ENCODE data around the gene NUMA1.

Gene NUMA1

GRCh38 chr11:72061739-72062396 lies 18.5 kb downstream of the NUMA1 start:
- DNase-seq (ENCODE audit: low read depth) = no peak

GRCh38 chr11:72058416-72059034 lies 21.8 kb downstream of the NUMA1 start:
- DNase-seq (ENCODE audit: low read depth) = no peak

GRCh38 chr11:72048766-72049460 lies 31.4 kb downstream of the NUMA1 start:
- DNase-seq (ENCODE audit: low read depth) = no peak

GRCh38 chr11:72045849-72046248 lies 34.5 kb downstream of the NUMA1 start:
- DNase-seq (ENCODE audit: low read depth) = no peak

GRCh38 chr11:72042064-72042745 lies 38.1 kb downstream of the NUMA1 start:
- DNase-seq (ENCODE audit: low read depth) = no peak

- peak; percentile 47 for DNase-seq (ENCODE audit: low read depth)
Measured at GRCh38 chr11:72041364-72042063, 38.8 kb downstream of the NUMA1 start.

GRCh38 chr11:72040491-72041363 lies 39.6 kb downstream of the NUMA1 start:
- DNase-seq (ENCODE audit: low read depth) = peak; percentile 93

GRCh38 chr11:72039856-72040401 lies 40.4 kb downstream of the NUMA1 start:
- no peak for DNase-seq (ENCODE audit: low read depth)

- DNase-seq (ENCODE audit: low read depth) = no peak
Measured at GRCh38 chr11:72039031-72039855, 41.1 kb downstream of the NUMA1 start.

GRCh38 chr11:72038491-72038890 lies 41.9 kb downstream of the NUMA1 start:
- peak; percentile 83 for DNase-seq (ENCODE audit: low read depth)

GRCh38 chr11:72037554-72038311 lies 42.6 kb downstream of the NUMA1 start:
- DNase-seq (ENCODE audit: low read depth) = no peak

- no peak for DNase-seq (ENCODE audit: low read depth)
Measured at GRCh38 chr11:72036687-72037086, 43.7 kb downstream of the NUMA1 start.

- DNase-seq (ENCODE audit: low read depth) = no peak
Measured at GRCh38 chr11:72030472-72031045, 49.8 kb downstream of the NUMA1 start.

GRCh38 chr11:72026090-72026489 lies 54.3 kb downstream of the NUMA1 start:
- no peak for DNase-seq (ENCODE audit: low read depth)

- no peak for DNase-seq (ENCODE audit: low read depth)
Measured at GRCh38 chr11:72024069-72024754, 56.1 kb downstream of the NUMA1 start.

GRCh38 chr11:72023335-72023734 lies 57.0 kb downstream of the NUMA1 start:
- DNase-seq (ENCODE audit: low read depth) = no peak

- no peak for DNase-seq (ENCODE audit: low read depth)
Measured at GRCh38 chr11:72018171-72018570, 62.2 kb downstream of the NUMA1 start.

GRCh38 chr11:72015511-72016061 lies 64.8 kb downstream of the NUMA1 start:
- DNase-seq (ENCODE audit: low read depth) = no peak

Data from stromal cell of bone marrow (primary cell).